K562 (cell line): ENCODE measurements around the gene ZNF865. TPM values are rescaled to one million over a fixed set of nuclear protein-coding genes. Genes with fewer than 3 reads are reported as not detected.
A peak's percentile ranks its signal among the peaks of the same experiment; 100 is the strongest.

Source experiments
- AFF4 ChIP-seq: sonication (generic); formaldehyde crosslinking; IDR thresholded peaks from 2 replicates; pipeline ENCODE4 v1.8.0; 2023; ENCODE audit warnings: mild to moderate bottlenecking, missing genetic modification reagents
- ARID3B ChIP-seq: fragments of 250-450 bp; sonication (Bioruptor Pico); IDR thresholded peaks from 2 replicates; pipeline ENCODE4 v1.4.0; 2020; ENCODE audit warnings: borderline replicate concordance
- CBX3 ChIP-seq, 2 experiments: IDR thresholded peaks; 1 replicate in 1 of 2; 2 replicates in 1 of 2; pipeline ENCODE4 v1.6.1; 2012; ENCODE audit warnings: inconsistent platforms in 2 of 2, low read length in 2 of 2, borderline replicate concordance in 1 of 2, control low read depth in 1 of 2
- NCOA1 ChIP-seq: fragments of 450-650 bp; IDR thresholded peaks from 2 replicates; pipeline ENCODE4 v1.6.1; 2016; ENCODE audit warnings: low read depth
- NFE2 ChIP-seq: IDR thresholded peaks from 2 replicates; pipeline ENCODE4 v1.6.1; 2014; ENCODE audit warnings: antibody characterized with exemption, low read depth
- NRF1 ChIP-seq, 2 experiments: fragments of 450-650 bp; IDR thresholded peaks in 1 of 2; conservative IDR thresholded peaks in 1 of 2; 2 replicates each; pipeline ENCODE4 v1.6.1; 2014; ENCODE audit warnings: mild to moderate bottlenecking in 2 of 2
- PHB ChIP-seq: fragments of 250-450 bp; sonication (Bioruptor Pico); IDR thresholded peaks from 2 replicates; pipeline ENCODE4 v1.5.0; 2021
- THRB ChIP-seq: fragments of 450-650 bp; formaldehyde crosslinking; conservative IDR thresholded peaks from 2 replicates; pipeline ENCODE4 v1.4.0; 2022; ENCODE audit warnings: mild to moderate bottlenecking, missing genetic modification characterization
- TRIM25 ChIP-seq: fragments of 450-650 bp; IDR thresholded peaks from 2 replicates; pipeline ENCODE4 v1.7.0; 2016; ENCODE audit warnings: borderline replicate concordance
- XRCC3 ChIP-seq: fragments of 450-650 bp; IDR thresholded peaks from 2 replicates; pipeline ENCODE4 v1.6.1; 2017; ENCODE audit warnings: mild to moderate bottlenecking, moderate library complexity
- ZMIZ1 ChIP-seq, 2 experiments: fragments of 150-350 bp in 1 of 2; IDR thresholded peaks; 2 replicates each; pipeline ENCODE4 v1.6.1; 2012 to 2016; ENCODE audit warnings: low read depth in 2 of 2, low read length in 2 of 2, mild to moderate bottlenecking in 1 of 2, moderate library complexity in 1 of 2
- ZNF707 ChIP-seq: fragments of 250-450 bp; sonication (Bioruptor Pico); conservative IDR thresholded peaks from 2 replicates; pipeline ENCODE4 v1.8.0; 2022; ENCODE audit warnings: inconsistent platforms, mild to moderate bottlenecking, moderate library complexity
- polyA plus RNA-seq, 8 experiments: library from polyadenylated mRNA; depleted of rRNA in 4 of 8; stranded (reverse) in 5 of 8; unstranded in 3 of 8; fragments of >200 nt; fragmentation: Nextera tagmentation in 2 of 8; fragmentation: Illumina TruSeq in 1 of 8; extraction: Ambion mirVana in 2 of 8; extraction: Trizol in 1 of 8; gene quantifications; 2 replicates each; pipeline versions ENCODE4 v1.2.1 to v1.2.3, GENCODE V29; 2011 to 2014; ENCODE audit warnings: inconsistent platforms in 1 of 8, missing spikeins in 1 of 8
- total RNA-seq, 7 experiments: library from RNA; depleted of rRNA in 6 of 7; stranded (reverse); fragments of >200 nt in 6 of 7; fragmentation: Illumina TruSeq in 2 of 7; extraction: Trizol in 2 of 7; gene quantifications; 2 replicates each; pipeline versions ENCODE4 v1.2.1 to v1.2.3, GENCODE V29; 2011 to 2021; ENCODE audit warnings: low replicate concordance in 1 of 7
- TF ChIP-seq, protein P1 (sequence below): sonication (generic); formaldehyde crosslinking; IDR thresholded peaks from 2 replicates; pipeline ENCODE4 v1.8.1; 2023; ENCODE audit warnings: mild to moderate bottlenecking, missing genetic modification reagents

The ZNF865 gene
- total and polyA plus RNA-seq, 9 of the 15 experiments (the other 6 are each of a cell fraction or from before 2014, with no cell fraction given) = 0.40 to 18.8 (median 1.6) TPM; not detected in 2

- no peak for TF ChIP-seq ZMIZ1 (IDR thresholded peaks at IDR 0.05; ENCODE audit: low read depth in 2 of 2, low read length in 2 of 2)
- no peak for TF ChIP-seq THRB (CRISPR knock-in tag)
- TF ChIP-seq NRF1 (conservative IDR thresholded peaks at IDR 0.05 in 1 of 2, IDR thresholded peaks at IDR 0.05 in 1 of 2) = peak; percentile 84 to 88
- no peak for TF ChIP-seq NCOA1
- TF ChIP-seq CBX3 (IDR thresholded peaks at IDR 0.05; ENCODE audit: borderline replicate concordance in 1 of 2, low read length in 2 of 2) = peak in 1 of 2 experiments; percentile 97; a peak in 2 of 3 replicates
- TF ChIP-seq, protein P1, sequence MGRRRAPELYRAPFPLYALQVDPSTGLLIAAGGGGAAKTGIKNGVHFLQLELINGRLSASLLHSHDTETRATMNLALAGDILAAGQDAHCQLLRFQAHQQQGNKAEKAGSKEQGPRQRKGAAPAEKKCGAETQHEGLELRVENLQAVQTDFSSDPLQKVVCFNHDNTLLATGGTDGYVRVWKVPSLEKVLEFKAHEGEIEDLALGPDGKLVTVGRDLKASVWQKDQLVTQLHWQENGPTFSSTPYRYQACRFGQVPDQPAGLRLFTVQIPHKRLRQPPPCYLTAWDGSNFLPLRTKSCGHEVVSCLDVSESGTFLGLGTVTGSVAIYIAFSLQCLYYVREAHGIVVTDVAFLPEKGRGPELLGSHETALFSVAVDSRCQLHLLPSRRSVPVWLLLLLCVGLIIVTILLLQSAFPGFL (CRISPR knock-in tag) = no peak
- TF ChIP-seq NFE2 = no peak
- no peak for TF ChIP-seq ZNF707
- TF ChIP-seq ARID3B (CRISPR knock-in tag) = no peak
- TF ChIP-seq AFF4 (CRISPR knock-in tag) = peak; percentile 98; the same call in 1 of the 2 replicates
- no peak for TF ChIP-seq XRCC3
- TF ChIP-seq TRIM25 = no peak
- TF ChIP-seq PHB (CRISPR knock-in tag) = no peak
These were observed 34.7 kb downstream of the ZNF865 start (continued) for GRCh38 chr19:55640043-55640576.
